ENCODE results near the gene RIN3.

RIN3 gene

GRCh38 chr14:92644171-92644969 is 130.8 kb downstream of the RIN3 start:
- Histone ChIP-seq H3K4me3 (ENCODE audit: severe bottlenecking) (no peak overlapping the region), H3K27me3 (ENCODE audit: insufficient read depth, poor library complexity, severe bottlenecking) (no peaks in the 10 kb centered on the region), H3K9me3 (ENCODE audit: severe bottlenecking) (peaks cover 6% of the 10 kb centered on the region), H3K36me3 (ENCODE audit: low read depth) (no peaks in the 10 kb centered on the region; the same call in 1 of the 2 replicates), H3K4me1 (ENCODE audit: insufficient read depth, poor library complexity, severe bottlenecking) (peaks cover 38% of the 10 kb centered on the region), H3K27ac (ENCODE audit: poor library complexity, severe bottlenecking) (peak overlapping the region; percentile 82)
- DNase-seq (ENCODE audit: low spot score), result no peak
- TF ChIP-seq CTCF (IDR thresholded peaks at IDR 0.05; ENCODE audit: poor library complexity, severe bottlenecking), result no peak
- ATAC-seq (ENCODE audit: low read depth), result peak; percentile 95

DNA sequence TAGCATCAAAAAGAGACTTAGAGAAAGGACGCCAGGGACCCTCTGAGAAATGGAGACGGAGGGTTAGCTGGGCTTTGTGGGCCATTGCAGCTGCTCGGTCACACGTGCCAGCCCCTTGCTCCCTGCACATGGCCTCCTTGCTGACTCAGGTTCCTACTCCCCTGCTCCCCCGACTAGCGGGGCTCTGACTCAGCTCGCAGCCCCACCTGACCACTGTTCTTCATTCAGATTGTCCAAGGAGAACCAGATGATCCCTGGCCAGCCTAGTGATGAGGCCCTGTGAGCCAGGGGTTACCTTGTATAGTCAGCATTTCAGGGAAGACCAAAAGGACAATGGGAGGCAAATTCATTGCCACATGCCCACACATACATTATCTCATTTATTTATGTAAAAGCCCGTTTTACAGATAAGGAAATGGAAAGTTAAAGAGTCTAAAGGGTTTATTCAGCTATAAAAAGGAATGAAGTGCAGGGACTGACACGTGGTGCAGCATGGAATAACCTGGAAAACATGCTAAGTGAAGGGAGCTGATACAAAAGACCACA is 131.5 kb downstream of the RIN3 start:
- no peaks in the 10 kb centered on the region; the same call in 1 of the 2 replicates for H3K36me3 ChIP-seq (ENCODE audit: low read depth)
- DNase-seq (ENCODE audit: low spot score), result no peak
- ATAC-seq (ENCODE audit: low read depth), result no peak
- H3K27me3 ChIP-seq (ENCODE audit: insufficient read depth, poor library complexity, severe bottlenecking), result no peaks in the 10 kb centered on the region
- peak overlapping the region; percentile 82 for H3K27ac ChIP-seq (ENCODE audit: poor library complexity, severe bottlenecking)
- no peak overlapping the region for H3K4me3 ChIP-seq (ENCODE audit: severe bottlenecking)
- peaks cover 6% of the 10 kb centered on the region for H3K9me3 ChIP-seq (ENCODE audit: severe bottlenecking)
- peaks cover 41% of the 10 kb centered on the region for H3K4me1 ChIP-seq (ENCODE audit: insufficient read depth, poor library complexity, severe bottlenecking)
- no peak for TF ChIP-seq CTCF (IDR thresholded peaks at IDR 0.05; ENCODE audit: poor library complexity, severe bottlenecking)

- peaks cover 44% of the 10 kb centered on the region for H3K4me1 ChIP-seq (ENCODE audit: insufficient read depth, poor library complexity, severe bottlenecking)
- ATAC-seq (ENCODE audit: low read depth), result no peak
- peak overlapping the region; percentile 82 for H3K27ac ChIP-seq (ENCODE audit: poor library complexity, severe bottlenecking)
- H3K4me3 ChIP-seq (ENCODE audit: severe bottlenecking), result no peak overlapping the region
- H3K9me3 ChIP-seq (ENCODE audit: severe bottlenecking), result peaks cover 6% of the 10 kb centered on the region
- no peak for TF ChIP-seq CTCF (IDR thresholded peaks at IDR 0.05; ENCODE audit: poor library complexity, severe bottlenecking)
- DNase-seq (ENCODE audit: low spot score), result no peak
- no peaks in the 10 kb centered on the region for H3K27me3 ChIP-seq (ENCODE audit: insufficient read depth, poor library complexity, severe bottlenecking)
- no peaks in the 10 kb centered on the region; the same call in 1 of the 2 replicates for H3K36me3 ChIP-seq (ENCODE audit: low read depth)
These were observed 132.4 kb downstream of the RIN3 start for GRCh38 chr14:92645841-92646478.

GRCh38 chr14:92646952-92647796 is 133.6 kb downstream of the RIN3 start:
- peaks cover 6% of the 10 kb centered on the region for H3K9me3 ChIP-seq (ENCODE audit: severe bottlenecking)
- H3K27me3 ChIP-seq (ENCODE audit: insufficient read depth, poor library complexity, severe bottlenecking), result no peaks in the 10 kb centered on the region
- no peak for TF ChIP-seq CTCF (IDR thresholded peaks at IDR 0.05; ENCODE audit: poor library complexity, severe bottlenecking)
- no peaks in the 10 kb centered on the region; the same call in 1 of the 2 replicates for H3K36me3 ChIP-seq (ENCODE audit: low read depth)
- H3K4me1 ChIP-seq (ENCODE audit: insufficient read depth, poor library complexity, severe bottlenecking), result peaks cover 44% of the 10 kb centered on the region
- ATAC-seq (ENCODE audit: low read depth), result peak; percentile 18; the same call in 1 of the 3 replicates
- no peak overlapping the region for H3K4me3 ChIP-seq (ENCODE audit: severe bottlenecking)
- DNase-seq (ENCODE audit: low spot score), result no peak
- peak overlapping the region; percentile 82 for H3K27ac ChIP-seq (ENCODE audit: poor library complexity, severe bottlenecking)

Data from RWPE2 (cell line).